HG03457 (cell line): ENCODE measurements around the gene TRIP13.
"Not testable (repeated sequence)": the region's sequence is repeated elsewhere in the genome, so short reads cannot be mapped to it uniquely, and the experiment has no call there.

Experiments used
- ATAC-seq: cut with Tn5 transposase; IDR thresholded peaks from one replicate; pipeline ENCODE4 v1.9.1; 2021; ENCODE audit warnings: moderate number of reproducible peaks; ENCODE audit not compliant: unreplicated experiment

The TRIP13 gene

GRCh38 chr5:889075-889710 lies 3.5 kb upstream of the TRIP13 start:
- no peak for ATAC-seq

GRCh38 chr5:891117-891836 lies 1.4 kb upstream of the TRIP13 start:
- ATAC-seq: no peak

- ATAC-seq: peak; percentile 10
Measured at GRCh38 chr5:891837-892393, 769 bp upstream of the TRIP13 start.

- ATAC-seq: no peak
Measured at GRCh38 chr5:893137-893506, 438 bp downstream of the TRIP13 start.

GRCh38 chr5:893711-894110 lies 1.0 kb downstream of the TRIP13 start:
- no peak for ATAC-seq

GRCh38 chr5:900781-901180 lies 8.1 kb downstream of the TRIP13 start:
- ATAC-seq: no peak

GRCh38 chr5:902129-902916 lies 9.6 kb downstream of the TRIP13 start:
- ATAC-seq: no peak

GRCh38 chr5:903756-904096 lies 11.0 kb downstream of the TRIP13 start:
- ATAC-seq: no peak

GRCh38 chr5:905139-905642 lies 12.5 kb downstream of the TRIP13 start:
- no peak for ATAC-seq

- no peak for ATAC-seq
Measured at GRCh38 chr5:907366-907910, 14.8 kb downstream of the TRIP13 start.

- ATAC-seq: no peak
Measured at GRCh38 chr5:908172-908571, 15.5 kb downstream of the TRIP13 start.

GRCh38 chr5:909086-909485 lies 16.4 kb downstream of the TRIP13 start:
- no peak for ATAC-seq

GRCh38 chr5:909994-910768 lies 17.5 kb downstream of the TRIP13 start:
- ATAC-seq: no peak

GRCh38 chr5:910769-911160 lies 18.1 kb downstream of the TRIP13 start:
- no peak for ATAC-seq

- ATAC-seq: no peak
Measured at GRCh38 chr5:911601-912000, 18.9 kb downstream of the TRIP13 start.

GRCh38 chr5:912280-913091 lies 19.8 kb downstream of the TRIP13 start:
- no peak for ATAC-seq

GRCh38 chr5:914174-914573 lies 21.5 kb downstream of the TRIP13 start:
- ATAC-seq: no peak

GRCh38 chr5:914612-915011 lies 21.9 kb downstream of the TRIP13 start:
- ATAC-seq: no peak

- ATAC-seq: not testable (repeated sequence)
Measured at GRCh38 chr5:915346-915745, 22.7 kb downstream of the TRIP13 start.

- ATAC-seq: no peak
Measured at GRCh38 chr5:915946-916345, 23.3 kb downstream of the TRIP13 start.
